ENCODE data around the gene LEPROT. TPM values are rescaled to one million over a fixed set of nuclear protein-coding genes. Genes with fewer than 3 reads are reported as not detected.

LEPROT gene
- total RNA-seq, 1 donor from 2014 or later, result 37.8 TPM

- Histone ChIP-seq H3K4me3 (no peak overlapping the region), H3K27me3 (no peaks in the 10 kb centered on the region), H3K27ac (no peak overlapping the region), H3K4me1 (no peaks in the 10 kb centered on the region), H3K36me3 (no peaks in the 10 kb centered on the region), H3K9me3 (no peaks in the 10 kb centered on the region)
- no peak for DNase-seq (ENCODE audit: extremely low spot score in 2 of 2)
- intact Hi-C loops (cut with DNase I), result no loop called here
- TF ChIP-seq CTCF (IDR thresholded peaks at IDR 0.05) (no peak), POLR2AphosphoS5 (IDR thresholded peaks at IDR 0.05; ENCODE audit: insufficient read depth in 1 of 2, low read depth in 1 of 2) (no peak), POLR2A (IDR thresholded peaks at IDR 0.05) (no peak)
Measured at GRCh38 chr1:65393928-65394327, 26.5 kb upstream of the LEPROT start.

GRCh38 chr1:65395887-65396612 lies 24.4 kb upstream of the LEPROT start:
- Histone ChIP-seq H3K27me3 (no peaks in the 10 kb centered on the region), H3K9me3 (no peaks in the 10 kb centered on the region), H3K36me3 (no peaks in the 10 kb centered on the region), H3K27ac (no peak overlapping the region), H3K4me1 (no peaks in the 10 kb centered on the region), H3K4me3 (no peak overlapping the region)
- no peak for TF ChIP-seq CTCF (IDR thresholded peaks at IDR 0.05)
- TF ChIP-seq POLR2AphosphoS5 (IDR thresholded peaks at IDR 0.05; ENCODE audit: insufficient read depth in 1 of 2, low read depth in 1 of 2), result no peak
- no peak for TF ChIP-seq POLR2A (IDR thresholded peaks at IDR 0.05)
- intact Hi-C loops (cut with DNase I), result no loop called here
- no peak for DNase-seq (ENCODE audit: extremely low spot score in 2 of 2)

- TF ChIP-seq POLR2A (IDR thresholded peaks at IDR 0.05), result no peak
- no peak for TF ChIP-seq CTCF (IDR thresholded peaks at IDR 0.05)
- no peak for TF ChIP-seq POLR2AphosphoS5 (IDR thresholded peaks at IDR 0.05; ENCODE audit: insufficient read depth in 1 of 2, low read depth in 1 of 2)
- no peak overlapping the region for H3K4me3 ChIP-seq
- no peaks in the 10 kb centered on the region for H3K36me3 ChIP-seq
- intact Hi-C loops (cut with DNase I), result no loop called here
- H3K9me3 ChIP-seq, result no peaks in the 10 kb centered on the region
- H3K27me3 ChIP-seq, result no peaks in the 10 kb centered on the region
- H3K27ac ChIP-seq, result no peak overlapping the region
- DNase-seq (ENCODE audit: extremely low spot score in 2 of 2), result no peak
- H3K4me1 ChIP-seq, result no peaks in the 10 kb centered on the region
Measured at GRCh38 chr1:65398083-65398482, 22.4 kb upstream of the LEPROT start.

- H3K9me3 ChIP-seq, result no peaks in the 10 kb centered on the region
Measured at GRCh38 chr1:65399003-65399402, 21.5 kb upstream of the LEPROT start.

More at GRCh38 chr1:65399003-65399402, 21.5 kb upstream of the LEPROT start:
- Histone ChIP-seq H3K27ac (no peak overlapping the region), H3K4me1 (no peaks in the 10 kb centered on the region), H3K36me3 (no peaks in the 10 kb centered on the region), H3K4me3 (no peak overlapping the region), H3K27me3 (no peaks in the 10 kb centered on the region)
- DNase-seq (ENCODE audit: extremely low spot score in 2 of 2), result no peak
- intact Hi-C loops (cut with DNase I), result no loop called here
- TF ChIP-seq CTCF (IDR thresholded peaks at IDR 0.05) (no peak), POLR2AphosphoS5 (IDR thresholded peaks at IDR 0.05; ENCODE audit: insufficient read depth in 1 of 2, low read depth in 1 of 2) (no peak), POLR2A (IDR thresholded peaks at IDR 0.05) (no peak)
